NCI-H1105 treated with DMSO at 0.1 percent for 48 hours (cell line): Measurements from ENCODE around the gene SERP2.

ENCODE experiments used
- DNase-seq: peaks from one replicate; lab custom pipeline; 2025; lab: John Stamatoyannopoulos, UW

The SERP2 gene

GRCh38 chr13:44389060-44389666 is 15.5 kb downstream of the SERP2 start:
- no peak for DNase-seq

- no peak for DNase-seq
These were observed 16.3 kb downstream of the SERP2 start for GRCh38 chr13:44389876-44390275.

- no peak for DNase-seq
These were observed 19.8 kb downstream of the SERP2 start for GRCh38 chr13:44393391-44393790.

- no peak for DNase-seq
These were observed 21.0 kb downstream of the SERP2 start for GRCh38 chr13:44394658-44395057.

- DNase-seq: no peak
These were observed 22.5 kb downstream of the SERP2 start for GRCh38 chr13:44395976-44396694.

- no peak for DNase-seq
These were observed 23.3 kb downstream of the SERP2 start for GRCh38 chr13:44396701-44397580.

GRCh38 chr13:44397766-44398223 is 24.2 kb downstream of the SERP2 start:
- no peak for DNase-seq

GRCh38 chr13:44398606-44399005 is 25.0 kb downstream of the SERP2 start:
- no peak for DNase-seq

GRCh38 chr13:44399074-44399473 is 25.4 kb downstream of the SERP2 start:
- DNase-seq: peak; percentile 87

GRCh38 chr13:44400736-44401135 is 27.1 kb downstream of the SERP2 start:
- DNase-seq: no peak

- DNase-seq: no peak
These were observed 28.0 kb downstream of the SERP2 start for GRCh38 chr13:44401577-44401976.

- peak; percentile 33 for DNase-seq
These were observed 29.3 kb downstream of the SERP2 start for GRCh38 chr13:44402899-44403445.

GRCh38 chr13:44403461-44404056 is 29.9 kb downstream of the SERP2 start:
- peak; percentile 49 for DNase-seq

GRCh38 chr13:44404261-44405132 is 30.9 kb downstream of the SERP2 start:
- DNase-seq: no peak

- DNase-seq: no peak
These were observed 33.0 kb downstream of the SERP2 start for GRCh38 chr13:44406617-44407016.

GRCh38 chr13:44407379-44407778 is 33.8 kb downstream of the SERP2 start:
- no peak for DNase-seq

GRCh38 chr13:44407891-44408290 is 34.3 kb downstream of the SERP2 start:
- DNase-seq: no peak

- DNase-seq: no peak
These were observed 36.0 kb downstream of the SERP2 start for GRCh38 chr13:44409595-44409994.

GRCh38 chr13:44410328-44410859 is 36.8 kb downstream of the SERP2 start:
- no peak for DNase-seq

GRCh38 chr13:44411841-44412240 is 38.2 kb downstream of the SERP2 start:
- DNase-seq: no peak
